Stimulated activated CD4-positive, alpha-beta T cell treated with anti-CD3 and anti-CD28 coated beads, TNF-alpha, amount 100 ng/mL, for 4 hours (primary cell): ENCODE data around the gene RANBP3L.
"Not testable (repeated sequence)": the region's sequence is repeated elsewhere in the genome, so short reads cannot be mapped to it uniquely, and the experiment has no call there.

ENCODE experiments used
- DNase-seq, 3 experiments: peaks; one replicate each; pipeline ENCODE4 v3.0.0-alpha.2; 2020; ENCODE audit warnings: low read depth in 3 of 3

RANBP3L gene, protein sequence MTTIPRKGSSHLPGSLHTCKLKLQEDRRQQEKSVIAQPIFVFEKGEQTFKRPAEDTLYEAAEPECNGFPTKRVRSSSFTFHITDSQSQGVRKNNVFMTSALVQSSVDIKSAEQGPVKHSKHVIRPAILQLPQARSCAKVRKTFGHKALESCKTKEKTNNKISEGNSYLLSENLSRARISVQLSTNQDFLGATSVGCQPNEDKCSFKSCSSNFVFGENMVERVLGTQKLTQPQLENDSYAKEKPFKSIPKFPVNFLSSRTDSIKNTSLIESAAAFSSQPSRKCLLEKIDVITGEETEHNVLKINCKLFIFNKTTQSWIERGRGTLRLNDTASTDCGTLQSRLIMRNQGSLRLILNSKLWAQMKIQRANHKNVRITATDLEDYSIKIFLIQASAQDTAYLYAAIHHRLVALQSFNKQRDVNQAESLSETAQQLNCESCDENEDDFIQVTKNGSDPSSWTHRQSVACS

DNA sequence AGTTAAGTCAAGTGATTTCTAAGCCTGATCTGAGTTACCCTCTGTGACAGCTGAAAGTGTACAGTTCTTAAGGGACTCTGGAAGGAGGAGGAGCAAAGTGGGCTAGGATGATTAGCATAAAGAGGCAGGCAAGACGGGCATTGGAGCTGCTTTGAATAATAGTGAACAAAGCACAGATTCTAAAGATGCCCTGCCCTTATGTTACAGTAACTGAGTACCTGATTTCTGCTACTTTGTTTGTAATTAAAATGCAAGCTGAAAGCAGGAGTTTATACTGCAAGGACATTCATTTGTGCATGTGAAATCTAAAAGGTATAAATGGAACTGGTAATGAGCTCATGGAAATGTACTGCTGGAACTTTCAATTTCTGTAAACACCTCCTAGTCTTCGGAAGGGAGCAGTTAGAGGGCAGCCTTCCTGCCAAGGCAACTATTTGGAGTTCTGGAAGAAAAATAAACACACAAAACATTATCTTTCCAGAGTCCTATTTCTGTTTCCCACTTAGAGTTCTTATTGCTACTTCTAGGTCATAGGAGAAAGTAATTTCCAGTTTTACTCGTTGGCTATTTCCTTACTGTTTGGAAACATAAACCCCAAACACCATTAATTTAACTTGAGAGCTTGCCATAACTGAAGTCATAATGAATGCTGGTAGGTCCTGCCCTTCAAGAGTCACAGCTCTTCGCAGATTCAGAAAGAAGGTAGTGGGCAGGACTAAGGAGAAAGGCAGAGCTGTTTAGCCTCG lies at the start of gene RANBP3L:
TSS of gene RANBP3L (minus strand) at position 45 of the 746 bp plus-strand sequence. CDS start 486 bp downstream, outside the sequence.
- DNase-seq = no peak

DNA sequence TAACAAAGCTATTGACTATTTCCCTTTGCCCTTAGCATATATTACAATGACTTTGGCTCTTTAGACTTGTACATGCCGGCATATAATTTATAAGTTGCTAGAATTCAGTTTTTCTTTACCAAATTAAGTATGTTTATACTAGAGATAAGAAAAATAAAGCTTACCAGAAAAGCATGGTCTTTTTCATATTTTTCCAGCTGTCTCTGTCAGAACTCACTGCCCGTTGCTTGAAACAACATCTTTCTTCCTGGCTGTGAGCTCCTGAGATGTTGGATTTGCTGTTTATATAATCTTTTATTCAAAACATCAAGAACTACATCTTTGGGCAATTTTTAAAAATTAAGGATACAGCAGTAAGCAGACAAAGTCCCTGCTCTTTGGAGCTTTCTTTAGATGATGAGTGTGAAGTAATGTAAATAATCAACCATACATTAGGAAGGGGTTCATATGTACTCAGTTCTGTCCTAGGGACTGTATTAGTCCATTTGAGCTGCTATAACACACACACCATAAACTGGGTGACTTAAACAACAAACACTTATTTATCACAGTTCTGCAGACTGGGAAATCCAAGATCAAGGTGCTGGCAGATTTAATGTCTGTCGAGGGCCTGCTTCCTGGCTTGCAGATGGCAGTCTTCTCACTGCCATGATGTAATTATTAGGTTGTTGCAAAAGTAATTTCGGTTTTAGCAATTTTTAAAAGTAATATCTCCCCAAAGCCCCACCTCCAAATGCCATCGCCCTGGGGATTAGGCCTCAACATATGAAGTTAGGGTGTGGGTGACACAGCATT lies 45.4 kb upstream of the RANBP3L start:
- DNase-seq = no peak

DNA sequence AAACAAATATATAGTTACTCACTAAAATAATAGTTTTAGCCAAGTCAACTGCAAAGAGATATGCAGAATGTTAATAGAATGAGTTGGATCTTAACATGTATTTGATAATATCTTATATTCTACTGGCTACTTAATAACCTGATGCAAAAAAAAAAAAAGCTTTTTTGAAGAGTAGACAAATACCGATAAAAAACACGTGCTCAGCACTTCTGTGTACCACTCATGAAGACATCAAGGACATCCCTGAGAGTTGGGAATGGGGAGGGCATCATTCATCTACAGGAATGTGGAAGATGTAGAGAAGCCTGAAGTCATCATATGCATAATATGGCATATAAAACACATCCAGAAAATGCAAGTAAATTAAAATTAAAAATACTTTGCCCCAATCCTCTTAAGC lies 43.2 kb upstream of the RANBP3L start:
- DNase-seq = no peak

DNA sequence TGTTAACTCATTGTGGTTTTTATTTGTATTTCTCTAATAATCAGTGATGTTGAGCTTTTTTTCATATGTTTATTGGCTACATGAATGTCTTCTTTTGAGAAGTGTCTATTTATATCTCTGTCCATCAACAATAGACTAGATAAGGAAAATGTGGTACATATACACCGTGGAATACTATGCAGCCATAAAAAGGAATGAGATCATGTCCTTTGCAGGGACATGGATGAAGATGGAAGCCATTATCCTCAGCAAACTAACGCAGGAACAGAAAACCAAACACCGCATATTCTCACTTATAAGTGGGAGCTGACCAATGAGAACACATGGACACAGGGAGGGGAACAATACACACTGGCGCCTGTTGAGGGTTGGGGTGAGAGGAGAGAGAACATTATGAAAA lies 40.0 kb upstream of the RANBP3L start:
- DNase-seq = not testable (repeated sequence)

DNA sequence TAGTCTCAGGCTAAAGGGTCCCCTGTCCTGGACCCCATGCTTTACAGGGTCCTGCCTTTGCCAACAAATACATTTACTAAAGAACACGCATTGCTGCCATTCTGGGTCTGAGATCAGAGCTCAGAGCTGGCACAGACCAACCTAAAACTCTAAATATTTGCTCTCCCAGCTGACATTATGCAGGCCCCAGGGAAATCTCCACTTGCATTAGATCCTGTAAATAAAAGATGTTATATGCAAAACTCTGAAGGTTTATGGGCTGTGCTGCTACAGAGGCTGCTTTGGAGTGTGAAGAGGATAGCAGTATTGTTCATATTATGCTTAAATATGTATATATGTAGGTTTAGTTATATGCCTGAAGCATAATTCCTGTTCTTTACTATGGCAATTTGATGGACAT lies 35.9 kb upstream of the RANBP3L start:
- DNase-seq = no peak

DNA sequence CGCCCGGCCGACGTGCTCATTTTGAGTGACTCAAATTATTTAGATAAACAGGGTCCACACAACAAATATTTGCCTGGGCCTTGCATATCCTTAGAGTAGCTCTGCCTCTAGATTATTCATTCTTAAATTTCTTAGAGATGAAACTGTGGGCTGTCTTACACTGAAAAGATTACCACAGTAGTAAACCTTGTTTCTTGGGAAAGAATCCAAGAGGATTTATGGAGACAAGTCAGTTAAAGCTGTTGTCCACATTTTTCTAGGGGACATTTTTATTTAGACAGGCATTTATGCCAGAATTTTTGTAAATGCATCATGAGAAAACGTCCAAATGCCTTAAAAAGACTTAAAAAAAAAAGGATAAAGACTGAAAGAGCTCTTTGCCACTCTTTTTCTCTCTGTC lies 32.6 kb upstream of the RANBP3L start:
- DNase-seq = no peak

DNA sequence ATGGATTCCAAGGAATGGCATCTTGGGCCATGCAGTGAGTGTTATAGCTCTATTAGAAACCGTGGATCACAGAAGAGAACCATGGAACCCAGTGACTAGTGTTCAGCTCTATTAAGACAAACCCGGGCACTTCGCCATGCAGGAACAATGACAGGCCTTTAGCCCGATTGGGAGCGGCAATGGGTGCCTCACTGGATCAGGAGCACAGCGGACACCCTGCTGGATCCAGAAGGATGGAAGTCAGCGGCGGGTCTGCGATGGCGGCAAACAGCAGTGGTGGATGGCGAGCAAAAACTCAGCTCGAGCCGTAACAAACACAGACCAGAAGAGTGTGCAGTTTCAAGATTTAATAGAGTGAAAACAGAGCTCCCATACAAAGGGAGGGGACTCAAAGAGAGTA lies 31.0 kb upstream of the RANBP3L start:
- not testable (repeated sequence) for DNase-seq

DNA sequence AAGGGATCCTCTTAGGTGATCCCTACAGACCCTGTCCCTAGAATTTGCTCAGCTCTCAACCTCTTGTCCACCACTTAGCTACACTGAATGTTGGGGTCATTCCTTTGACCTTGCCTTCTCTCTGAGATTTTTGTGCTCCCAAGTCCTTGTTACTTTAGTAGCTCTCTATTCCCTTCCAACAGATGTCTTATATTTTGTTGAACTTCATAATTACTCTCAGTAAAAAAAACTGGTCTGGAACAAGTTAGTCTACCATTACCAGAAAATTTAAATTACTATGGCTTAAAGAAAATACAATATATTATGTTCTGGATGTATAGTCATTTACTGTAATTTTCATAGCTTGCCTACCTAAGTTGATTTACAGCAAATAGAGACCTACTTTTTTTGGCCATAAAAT lies 23.5 kb upstream of the RANBP3L start:
- no peak for DNase-seq

DNA sequence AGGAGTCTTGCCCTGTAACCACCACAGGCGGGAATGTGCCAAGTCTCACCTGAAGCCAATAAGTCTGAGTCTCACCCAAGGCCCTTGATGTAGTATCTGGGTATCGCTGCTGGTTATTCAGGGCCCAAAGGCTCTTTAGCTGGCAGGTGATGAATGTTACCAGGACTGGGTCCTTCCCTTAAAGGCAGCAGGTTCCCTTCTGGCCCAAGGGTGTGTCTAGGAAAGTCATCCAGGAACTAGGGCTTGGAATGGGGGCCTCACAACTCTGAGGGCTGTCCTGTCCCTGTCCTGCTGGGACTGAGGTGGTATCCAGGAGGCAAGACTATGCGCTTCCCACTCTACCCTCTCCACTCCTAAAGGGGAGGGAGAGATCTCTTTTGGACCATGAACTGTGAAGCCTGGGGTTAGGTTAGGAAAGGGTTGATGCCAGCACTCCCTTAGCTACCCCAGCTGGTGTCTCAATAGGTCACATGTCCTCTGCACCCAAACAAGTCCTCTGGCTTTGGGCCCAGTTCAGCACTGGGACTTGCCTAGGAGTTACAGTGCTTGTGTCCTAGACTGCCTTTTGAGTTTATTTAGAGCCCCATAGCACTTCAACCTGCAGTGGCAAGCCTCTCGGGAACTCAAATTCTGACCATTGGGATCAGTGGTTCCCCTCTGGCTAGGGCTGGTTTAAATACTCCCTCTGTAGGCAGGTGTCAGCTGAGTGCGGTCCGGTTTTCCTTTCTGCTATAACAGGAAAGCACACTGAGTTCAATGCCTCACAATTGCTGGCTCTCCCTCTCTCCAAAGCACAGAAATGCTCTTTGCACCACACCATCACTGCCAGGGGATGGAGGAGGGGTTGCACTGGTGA lies 22.5 kb upstream of the RANBP3L start:
- DNase-seq = no peak

DNA sequence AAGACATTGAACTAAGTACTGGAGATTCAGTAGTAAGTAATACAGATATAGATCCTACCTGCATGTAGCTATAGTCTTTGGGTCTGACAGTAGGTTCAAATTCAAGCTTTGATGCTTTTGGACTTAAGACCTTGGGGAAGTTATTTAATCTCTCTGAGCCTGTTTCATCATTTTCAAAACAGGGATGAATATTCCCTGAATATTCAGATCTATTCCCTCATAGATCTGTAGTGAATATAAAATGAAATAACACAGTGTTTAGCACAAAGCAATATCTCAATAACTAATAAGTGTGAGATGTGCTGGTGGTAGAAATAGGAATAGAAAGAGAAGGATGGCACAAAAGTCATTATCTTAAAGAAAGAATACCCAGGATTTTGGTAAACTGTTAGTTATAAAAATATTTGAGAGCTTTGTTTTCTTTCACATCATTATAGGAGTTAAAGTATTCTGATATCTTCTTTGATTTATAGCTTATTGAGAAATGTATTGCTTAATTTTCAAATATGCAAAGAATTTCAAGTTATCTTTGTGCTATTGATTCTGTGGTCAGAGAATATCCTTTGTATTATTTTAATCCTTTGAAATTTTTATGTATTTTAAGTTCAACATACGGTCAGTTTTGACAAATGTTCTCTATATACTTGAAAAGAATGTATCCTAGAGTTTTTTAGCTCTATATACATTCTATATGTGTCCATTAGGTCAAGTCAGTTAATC lies 11.4 kb upstream of the RANBP3L start:
- no peak for DNase-seq

DNA sequence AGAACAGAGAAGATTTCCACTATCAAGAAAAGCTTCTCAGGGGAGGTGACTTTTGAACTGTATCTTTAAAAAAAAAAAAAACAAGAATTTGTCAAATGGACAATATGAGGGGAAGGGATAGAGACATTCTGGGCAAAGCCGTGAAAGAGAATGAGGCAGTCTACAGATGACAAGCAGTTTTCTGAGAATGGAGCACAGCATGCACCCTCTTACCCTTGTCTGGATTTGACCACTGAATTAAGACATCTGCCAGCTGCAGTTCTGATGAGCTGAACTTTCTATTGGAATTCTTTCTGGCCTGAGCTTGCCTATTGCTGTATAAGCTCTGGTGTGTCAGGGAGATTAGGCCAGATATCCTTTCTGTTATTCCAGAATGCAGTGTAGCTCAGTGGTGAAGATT lies 10.3 kb upstream of the RANBP3L start:
- no peak for DNase-seq

DNA sequence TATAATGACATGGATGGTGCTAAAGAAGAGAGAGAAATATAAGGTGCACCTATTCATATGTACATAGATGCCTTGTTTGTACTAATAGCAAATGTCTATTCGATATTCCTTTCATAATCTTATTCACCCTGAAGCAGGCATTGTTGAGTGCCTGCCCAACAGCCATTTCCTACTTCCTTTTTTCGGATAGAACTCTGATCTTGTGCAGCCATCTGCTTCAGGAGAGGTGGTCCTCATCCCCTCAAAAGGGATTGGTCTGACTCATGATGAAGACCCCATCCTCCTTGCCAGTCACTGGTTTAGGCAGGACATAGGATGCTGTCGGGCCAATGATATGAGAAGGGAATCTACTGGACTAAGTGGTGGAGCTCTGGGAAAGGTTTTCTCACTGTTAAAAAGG lies 8.4 kb upstream of the RANBP3L start:
- DNase-seq = no peak

DNA sequence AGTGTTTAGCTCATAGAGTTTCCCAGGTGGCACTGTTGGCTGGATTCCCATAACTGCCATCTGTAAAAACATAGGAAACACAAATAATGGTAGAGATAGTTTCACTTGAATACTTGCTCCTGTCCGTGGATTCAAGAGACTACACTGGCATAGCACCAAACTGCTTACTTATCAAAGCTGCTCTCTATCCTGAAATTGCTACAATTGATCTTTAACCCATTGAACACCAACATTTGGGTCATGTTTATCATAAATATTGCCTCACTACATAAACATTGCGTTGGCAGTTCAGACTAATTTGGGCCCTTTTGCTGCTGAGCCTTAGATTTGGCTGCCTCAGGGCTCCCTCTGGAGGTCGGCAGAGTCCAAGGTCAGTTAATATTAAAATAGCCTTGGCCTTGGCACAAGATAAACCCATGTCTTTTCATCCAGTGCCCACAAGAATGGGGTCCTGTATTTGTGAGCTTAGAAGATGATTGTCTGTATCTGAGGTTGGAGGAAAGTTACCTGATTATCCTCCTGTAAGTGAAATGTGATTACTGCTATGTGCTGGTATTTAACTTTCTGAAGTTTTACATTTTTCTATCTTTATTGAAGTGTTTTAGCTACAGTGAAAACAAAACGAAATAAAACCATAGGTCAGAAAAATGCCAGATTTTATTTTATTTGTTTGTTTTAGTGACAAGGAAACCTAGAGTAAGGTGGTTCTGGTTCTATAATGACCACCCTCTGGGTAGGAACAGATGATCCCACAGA lies 4.0 kb upstream of the RANBP3L start:
- no peak for DNase-seq

DNA sequence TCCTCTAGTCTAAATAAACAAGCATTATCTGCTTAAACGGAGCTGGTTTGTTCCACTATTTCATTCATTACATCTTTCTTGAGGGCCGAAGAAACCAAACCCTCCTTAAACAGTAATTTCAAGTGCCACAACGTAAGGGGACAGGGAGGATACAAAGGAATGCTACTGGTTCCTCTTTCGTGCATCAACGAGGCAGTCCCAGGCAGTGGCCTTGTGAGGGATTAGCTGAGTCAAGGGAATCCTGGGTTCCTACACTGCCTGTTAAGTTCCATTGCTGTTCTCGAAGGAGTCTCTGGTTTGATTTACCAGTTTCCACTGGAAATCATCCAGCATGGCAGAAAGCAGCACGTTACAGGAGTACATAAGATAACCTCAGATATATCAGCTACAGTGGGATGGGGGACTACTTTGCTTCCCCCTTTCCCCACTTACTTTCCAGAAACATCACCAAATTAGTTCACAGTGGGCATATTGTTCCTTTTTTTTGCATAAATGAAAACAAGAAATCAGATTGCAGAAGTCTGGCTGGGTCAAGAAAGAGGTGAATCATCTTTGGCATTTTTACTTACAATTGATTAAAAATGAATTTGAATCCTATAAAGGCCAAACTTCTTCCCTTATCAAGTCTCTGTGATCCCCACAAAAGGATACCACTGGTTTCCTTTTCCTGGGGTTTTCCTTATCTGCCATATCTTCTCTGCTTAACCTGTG lies 2.5 kb upstream of the RANBP3L start:
- DNase-seq = no peak

DNA sequence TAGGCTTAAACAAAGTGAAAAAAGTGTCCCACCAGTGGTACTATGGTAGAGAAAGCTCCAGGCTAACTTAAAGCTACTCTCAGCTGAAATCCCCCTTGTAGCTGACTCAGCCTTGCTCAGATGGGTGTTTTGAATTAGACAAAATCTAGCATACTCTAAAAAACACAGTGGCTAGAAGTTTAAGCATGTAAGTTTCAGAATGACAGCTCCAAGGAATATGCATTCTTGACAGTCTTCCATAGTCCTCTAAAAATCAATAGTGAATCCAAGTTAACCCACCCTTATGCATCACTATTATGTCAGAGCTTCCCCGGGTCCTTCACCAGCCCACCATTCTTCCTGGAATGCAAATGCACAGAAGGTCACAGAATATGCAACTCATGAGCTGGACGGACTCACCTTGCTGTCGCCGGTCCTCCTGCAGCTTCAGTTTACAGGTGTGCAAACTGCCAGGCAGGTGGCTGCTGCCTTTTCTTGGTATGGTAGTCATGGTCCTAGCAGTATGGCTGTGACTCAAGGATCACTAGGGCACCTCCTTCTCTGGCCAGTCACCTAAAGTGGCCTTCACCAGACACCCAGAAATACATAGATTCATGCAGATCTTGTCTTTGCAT lies 668 bp downstream of the RANBP3L start:
- DNase-seq = no peak

DNA sequence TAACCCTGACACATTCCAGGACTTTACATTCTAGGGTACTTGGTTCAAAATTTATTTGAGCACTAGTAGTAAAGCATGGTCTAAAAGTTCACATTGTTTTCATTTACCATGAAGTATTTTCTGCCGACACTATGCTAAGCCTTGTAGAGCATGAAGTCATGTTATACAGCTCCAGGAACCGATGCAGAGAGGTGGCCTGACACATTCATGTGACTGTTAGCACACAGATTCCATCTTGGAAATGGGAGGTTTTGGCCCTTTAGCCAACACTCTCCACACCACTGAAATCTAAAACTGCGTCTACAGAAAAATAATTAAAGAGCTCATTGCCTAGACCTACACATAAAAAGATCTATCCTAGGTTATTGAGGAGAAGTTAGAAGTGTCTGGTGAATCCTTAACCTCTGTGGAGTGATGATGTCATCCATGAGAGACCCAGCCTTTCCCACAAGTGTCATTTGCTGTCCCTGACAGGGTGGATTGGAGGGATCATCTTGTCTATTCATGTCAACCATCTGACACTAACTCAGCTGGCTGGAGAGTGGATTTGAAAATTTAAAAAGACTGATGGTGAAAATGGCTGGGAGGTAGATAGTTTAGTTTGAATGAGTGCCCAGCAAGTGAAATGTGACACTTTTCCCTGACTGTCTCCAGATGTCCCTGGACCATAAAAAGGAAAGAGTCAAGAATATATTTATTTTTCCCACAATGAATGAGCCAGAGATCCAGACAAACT lies 1.3 kb downstream of the RANBP3L start:
- DNase-seq = no peak

DNA sequence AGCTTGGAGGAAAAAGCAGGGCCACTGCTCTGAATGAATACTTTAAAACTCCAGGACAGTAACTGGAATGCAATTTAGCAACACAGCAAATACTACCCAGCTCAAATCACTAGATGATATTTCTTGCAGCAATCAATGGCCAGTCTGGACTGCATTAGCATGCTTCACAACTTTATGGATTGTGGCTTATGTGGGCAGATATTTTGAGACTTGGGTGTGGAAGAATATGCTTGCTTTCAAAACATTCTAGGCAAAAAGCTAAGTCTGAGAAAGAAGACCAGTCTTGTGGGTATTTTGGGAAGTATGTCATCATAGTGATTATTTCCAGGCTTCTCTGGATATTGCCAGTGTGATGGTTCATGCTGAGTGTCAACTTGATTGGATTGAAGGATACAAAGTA lies 3.1 kb downstream of the RANBP3L start:
- DNase-seq = no peak

DNA sequence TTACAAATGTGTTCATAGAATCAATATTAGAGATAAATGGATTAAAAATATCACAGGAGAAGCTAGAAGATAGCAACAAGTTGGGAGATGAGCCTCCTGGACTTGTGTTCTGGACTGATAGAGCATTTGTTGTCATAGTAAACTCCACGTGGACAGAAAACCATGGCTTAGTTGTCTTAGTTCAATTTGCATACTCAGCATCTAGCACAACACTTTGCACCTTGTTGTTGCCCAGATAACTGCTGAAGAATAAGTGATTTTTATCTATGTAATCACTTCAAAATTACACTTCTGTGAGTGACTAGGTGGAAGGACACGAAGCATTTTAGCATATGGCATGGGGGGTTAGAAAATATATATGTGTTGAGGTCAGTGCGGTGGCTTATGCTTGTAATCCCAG lies 4.0 kb downstream of the RANBP3L start:
- no peak for DNase-seq
